ENCODE data around the gene SYNE4.
"Not testable (repeated sequence)": the region's sequence is repeated elsewhere in the genome, so short reads cannot be mapped to it uniquely, and the experiment has no call there.

SYNE4 gene, protein sequence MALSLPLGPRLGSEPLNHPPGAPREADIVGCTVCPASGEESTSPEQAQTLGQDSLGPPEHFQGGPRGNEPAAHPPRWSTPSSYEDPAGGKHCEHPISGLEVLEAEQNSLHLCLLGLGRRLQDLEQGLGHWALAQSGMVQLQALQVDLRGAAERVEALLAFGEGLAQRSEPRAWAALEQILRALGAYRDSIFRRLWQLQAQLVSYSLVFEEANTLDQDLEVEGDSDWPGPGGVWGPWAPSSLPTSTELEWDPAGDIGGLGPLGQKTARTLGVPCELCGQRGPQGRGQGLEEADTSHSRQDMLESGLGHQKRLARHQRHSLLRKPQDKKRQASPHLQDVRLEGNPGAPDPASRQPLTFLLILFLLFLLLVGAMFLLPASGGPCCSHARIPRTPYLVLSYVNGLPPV

DNA sequence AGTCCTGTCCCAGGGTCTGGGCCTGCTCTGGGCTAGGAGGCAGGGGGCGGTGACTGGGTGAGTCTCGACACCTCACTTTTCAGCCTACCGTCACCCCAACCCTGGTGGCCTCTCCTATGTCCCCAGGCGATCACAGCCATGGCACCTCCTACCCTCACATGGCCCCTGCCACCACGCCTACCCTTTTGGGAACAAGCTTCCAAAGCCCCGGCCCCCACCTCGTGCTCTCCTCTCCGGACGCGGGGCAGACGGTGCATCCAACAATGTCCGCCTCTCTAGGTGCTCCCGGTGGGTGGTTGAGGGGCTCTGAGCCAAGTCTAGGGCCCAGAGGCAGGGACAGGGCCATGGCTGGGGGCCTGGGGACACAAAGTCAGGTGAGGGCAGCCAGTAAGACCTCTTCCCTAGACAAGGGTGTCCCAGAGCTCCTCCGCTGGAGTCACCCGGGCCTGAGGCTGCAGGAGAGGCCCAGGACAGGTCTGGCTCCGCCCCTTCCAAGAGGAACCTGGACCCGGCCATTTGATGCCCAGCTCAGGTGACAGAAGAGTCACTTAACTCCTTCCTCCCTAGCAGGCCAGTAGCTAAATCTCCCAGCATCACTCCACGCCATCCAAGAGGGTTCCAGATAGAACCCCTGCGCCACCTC is at the start of gene SYNE4:
SYNE4 (minus strand) TSS at position 478 of the 643 bp plus-strand sequence; CDS start at position 346, 132 bp downstream.
- no peak for DNase-seq (ENCODE audit: low read depth)

DNA sequence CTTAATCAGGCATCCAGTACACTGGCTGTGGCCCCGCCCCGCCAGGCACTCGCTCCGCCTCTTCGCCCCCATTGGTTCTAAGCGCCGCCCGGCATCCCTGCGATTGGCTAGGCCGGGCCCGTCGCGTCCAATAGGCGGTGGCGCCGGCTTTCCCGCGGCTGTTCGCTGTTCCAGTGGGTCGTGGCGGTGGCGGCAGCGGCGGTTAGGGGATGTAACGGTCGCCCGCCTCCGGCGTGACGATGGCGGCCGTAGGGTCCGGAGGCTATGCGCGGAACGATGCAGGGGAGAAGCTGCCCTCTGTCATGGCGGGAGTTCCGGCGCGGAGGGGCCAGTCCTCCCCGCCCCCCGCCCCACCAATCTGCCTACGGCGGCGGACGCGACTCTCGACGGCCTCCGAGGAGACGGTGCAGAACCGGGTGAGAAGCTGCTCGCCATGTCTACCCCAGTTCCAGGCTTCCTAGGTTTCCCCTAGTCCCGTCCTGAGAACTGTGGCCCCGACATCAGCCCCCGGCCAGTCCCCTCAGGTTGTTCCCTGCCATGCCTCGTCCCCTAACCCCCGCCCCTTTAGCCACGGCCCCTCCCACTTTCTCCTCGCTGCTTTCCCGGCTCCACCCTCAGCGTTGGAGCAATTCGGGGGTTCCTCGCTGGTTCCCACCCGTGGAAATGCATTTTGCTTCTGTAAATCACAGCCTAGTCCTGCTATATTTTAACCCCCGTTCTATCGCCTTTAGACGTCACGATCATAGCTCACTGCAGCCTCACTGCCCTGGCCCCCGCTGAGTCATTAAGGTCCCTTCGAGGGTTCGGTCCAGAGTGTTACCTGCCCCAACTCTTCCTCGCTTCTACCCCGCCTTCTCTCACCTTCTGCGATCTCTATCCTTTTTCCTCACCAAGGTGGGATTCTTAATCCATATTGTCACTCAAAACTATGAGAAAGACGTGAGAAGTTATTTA is 46.4 kb upstream of the SYNE4 start, which contains the start of gene WDR62:
WDR62 (plus strand) TSS at position 165 of the 954 bp plus-strand sequence; CDS start at position 240, 75 bp downstream.
- DNase-seq (ENCODE audit: low read depth), result peak; percentile 91

DNA sequence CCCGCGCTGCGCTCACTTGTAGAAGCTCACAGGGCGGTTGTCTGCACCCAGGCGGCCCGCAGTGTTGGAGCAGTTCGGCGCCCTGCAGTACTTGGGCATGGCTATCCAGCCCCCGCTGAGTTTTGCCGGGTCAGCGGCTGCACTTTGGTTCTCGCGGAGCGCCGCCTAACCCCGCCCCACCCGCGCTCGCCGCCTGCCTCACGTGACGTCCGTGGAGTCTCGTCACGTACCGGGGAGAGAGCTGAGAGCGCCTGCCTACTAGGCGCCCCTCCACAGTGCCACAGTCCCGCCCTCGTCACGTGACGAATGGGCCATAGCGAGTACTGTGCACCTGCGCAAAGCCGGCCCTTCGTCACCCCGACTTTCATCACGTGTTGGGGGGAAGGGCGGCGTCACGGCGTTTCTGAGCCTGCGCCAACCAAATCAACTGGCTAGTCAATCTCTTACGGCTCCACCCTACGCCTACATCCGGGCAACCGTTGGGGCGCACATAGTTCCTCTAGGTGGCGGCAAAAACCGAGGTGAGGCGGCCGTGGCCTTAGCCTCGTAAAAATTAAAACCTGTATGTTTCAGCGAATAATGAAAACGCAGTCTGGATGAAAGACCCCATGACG is 45.6 kb upstream of the SYNE4 start, which contains the start of gene THAP8:
THAP8 (minus strand) TSS at position 167 of the 614 bp plus-strand sequence; CDS start at position 99, 68 bp downstream.
- peak; percentile 100 for DNase-seq (ENCODE audit: low read depth)

DNA sequence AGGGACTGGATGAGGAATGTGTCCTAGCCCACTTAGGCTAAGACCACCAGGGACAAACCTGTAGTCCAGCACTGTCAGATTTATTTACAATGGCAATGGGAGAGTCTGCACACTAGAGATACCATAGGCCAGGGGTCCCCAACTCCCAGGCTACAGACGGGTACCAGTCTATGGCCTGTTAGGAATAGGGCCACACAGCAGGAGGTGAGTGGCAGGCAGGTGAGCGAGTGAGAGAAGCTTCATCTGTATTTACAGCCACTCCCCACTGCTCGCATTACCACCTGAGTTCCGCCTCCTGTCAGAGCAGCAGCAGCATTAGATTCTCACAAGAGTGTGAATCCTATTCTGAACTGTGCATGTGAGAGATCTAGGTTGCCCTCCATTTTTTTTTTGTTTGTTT is 43.0 kb upstream of the SYNE4 start:
- no peak for DNase-seq (ENCODE audit: low read depth)

DNA sequence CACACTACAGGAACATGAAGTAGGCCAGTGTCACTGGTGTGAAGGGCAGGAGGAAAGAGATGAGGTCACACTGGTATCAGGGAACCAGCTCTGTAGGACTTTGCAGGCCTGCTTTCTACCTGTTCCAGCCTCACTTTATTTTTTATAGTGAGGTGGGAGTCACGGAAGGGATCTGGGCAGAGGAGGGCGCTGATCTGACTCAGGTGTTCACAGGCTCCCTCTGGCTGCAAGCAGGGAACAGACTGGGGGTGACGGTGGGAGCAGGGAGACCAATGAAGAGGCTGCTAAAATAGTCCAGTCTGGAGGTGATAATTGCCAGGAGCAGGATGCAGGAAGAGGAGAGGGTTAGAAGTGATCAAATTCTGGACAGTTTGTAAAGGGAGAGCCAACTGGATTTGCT is 42.6 kb upstream of the SYNE4 start:
- no peak for DNase-seq (ENCODE audit: low read depth)

DNA sequence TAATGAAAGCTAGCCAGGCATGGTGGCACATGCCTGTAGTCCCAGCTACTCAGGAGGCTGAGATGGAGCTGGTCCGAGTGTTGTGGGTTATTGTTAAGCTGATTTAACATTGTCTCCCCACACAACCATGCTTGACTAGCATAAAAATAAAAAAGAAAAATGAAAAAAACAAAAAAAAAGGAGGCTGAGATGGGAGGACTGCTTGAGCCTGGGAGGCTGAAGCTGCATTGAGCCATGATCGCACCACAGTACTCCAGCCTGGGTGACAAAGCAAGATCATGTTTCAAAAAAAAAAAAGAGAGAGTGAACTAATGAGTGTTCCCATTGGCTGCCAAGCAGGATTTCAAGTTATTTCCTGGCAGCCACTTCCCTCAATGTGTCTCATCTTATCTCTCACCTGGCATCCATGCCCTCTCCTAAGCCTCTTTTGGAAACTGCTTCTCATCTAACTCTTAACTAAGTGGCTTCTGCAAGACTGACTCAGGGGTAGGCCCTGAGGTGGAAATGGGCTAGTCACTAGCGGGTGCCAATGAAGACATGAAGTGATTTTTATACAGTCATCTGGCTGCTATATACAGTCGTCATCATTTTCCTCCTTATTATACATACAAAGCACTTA is 40.6 kb upstream of the SYNE4 start:
- no peak for DNase-seq (ENCODE audit: low read depth)

DNA sequence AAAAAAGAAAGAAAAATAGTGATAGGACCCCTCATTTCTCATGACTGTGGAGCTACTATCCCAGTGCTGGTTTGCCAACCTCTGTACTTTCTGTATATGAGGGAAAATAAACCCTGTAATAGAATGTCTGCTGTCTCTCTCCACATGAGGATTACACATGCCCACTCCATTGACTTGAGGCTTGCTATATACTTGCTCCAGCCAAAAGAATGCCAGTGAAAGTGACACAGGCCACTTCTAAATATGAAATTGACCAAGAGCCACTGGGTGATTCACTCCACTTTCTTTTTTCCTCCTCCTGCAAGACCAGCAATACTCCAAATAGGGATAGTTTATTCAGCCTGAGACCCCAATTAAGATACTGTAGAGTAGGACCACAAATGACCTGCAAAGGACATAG is 39.2 kb upstream of the SYNE4 start:
- no peak for DNase-seq (ENCODE audit: low read depth)

DNA sequence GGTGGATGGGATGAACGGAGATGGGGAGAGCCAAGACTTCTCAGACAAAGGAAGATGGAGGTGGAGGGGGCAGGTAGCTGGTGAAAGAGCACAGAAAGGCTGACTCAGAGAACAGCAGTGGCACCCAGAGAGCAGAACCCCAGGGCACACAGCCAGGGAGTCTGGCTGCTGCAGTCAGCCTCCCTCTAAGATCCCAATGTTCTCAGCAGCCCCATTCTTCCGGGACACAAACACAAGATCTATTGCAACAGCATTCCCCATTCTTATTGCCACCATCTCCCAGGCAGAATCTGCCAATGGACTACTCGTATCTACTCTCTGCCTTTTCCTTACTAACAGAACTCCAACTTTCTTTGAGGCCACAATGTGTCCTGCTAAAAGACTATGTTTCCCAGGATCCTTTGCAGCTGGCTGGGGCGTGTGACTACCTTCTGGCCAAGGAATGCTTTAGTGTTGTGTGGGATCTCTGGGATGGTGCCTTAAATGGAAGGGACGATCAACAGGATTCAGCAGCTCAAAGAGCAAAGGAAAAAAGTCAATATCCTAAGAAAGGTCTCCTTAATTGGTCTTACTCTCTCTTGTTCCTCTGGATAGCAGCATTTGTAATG is 37.9 kb upstream of the SYNE4 start:
- no peak for DNase-seq (ENCODE audit: low read depth)

DNA sequence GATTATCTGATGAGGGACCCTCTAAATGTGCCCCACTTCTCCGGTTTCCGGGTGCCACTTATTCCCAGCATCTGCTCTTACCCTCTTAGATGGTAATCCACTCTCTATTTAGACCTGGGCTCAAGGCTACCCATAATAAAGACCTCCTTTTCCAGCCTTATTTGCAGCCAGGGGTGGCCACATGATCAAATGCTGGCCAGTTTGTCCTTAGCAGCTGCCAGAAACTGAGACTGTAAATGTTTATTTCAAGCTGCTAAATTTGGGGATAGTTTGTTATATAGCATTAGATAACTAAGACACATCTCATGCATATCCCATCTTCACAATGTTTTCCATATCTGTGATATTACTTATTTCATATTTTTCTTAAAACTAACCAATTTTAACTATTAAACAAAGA is 35.3 kb upstream of the SYNE4 start:
- DNase-seq (ENCODE audit: low read depth), result no peak

DNA sequence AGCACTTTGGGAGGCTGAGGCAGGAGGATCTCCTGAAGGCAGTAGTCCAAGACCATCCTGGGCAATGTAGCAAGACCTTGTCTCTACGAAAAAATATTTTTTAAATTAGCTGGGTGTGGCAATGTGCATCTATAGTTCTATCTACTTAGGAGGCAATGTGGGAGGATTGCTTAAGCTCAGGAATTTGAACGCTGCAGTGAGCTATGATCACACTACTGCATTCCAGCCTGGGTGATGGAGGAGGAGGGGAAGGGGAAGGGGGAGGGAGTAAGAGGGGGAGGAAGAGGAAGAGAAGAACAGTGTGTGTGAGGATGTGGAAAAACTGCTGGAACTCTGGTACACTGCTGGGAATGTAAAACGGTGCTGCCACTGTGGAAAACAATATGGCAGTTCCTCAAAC is 33.2 kb upstream of the SYNE4 start:
- DNase-seq (ENCODE audit: low read depth), result no peak

DNA sequence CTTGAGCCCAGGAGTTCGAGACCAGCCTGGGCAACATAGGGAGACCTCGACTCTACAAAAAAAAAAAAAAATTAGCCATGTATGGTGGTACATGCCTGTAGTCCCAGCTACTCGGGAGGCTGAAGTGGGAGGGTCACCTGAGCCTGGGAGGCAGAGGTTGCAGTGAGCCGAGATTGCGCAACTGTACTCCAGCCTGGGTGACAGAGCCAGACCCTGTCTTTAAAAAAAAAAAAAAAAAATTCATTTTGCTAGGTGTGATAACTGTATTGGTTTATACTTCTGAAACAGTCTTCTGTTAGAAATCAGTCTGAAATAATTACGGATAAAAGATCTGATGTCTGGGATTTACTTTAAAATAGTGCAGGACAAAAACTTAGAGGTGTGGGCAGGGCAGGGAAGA is 32.5 kb upstream of the SYNE4 start:
- not testable (repeated sequence) for DNase-seq (ENCODE audit: low read depth)

DNA sequence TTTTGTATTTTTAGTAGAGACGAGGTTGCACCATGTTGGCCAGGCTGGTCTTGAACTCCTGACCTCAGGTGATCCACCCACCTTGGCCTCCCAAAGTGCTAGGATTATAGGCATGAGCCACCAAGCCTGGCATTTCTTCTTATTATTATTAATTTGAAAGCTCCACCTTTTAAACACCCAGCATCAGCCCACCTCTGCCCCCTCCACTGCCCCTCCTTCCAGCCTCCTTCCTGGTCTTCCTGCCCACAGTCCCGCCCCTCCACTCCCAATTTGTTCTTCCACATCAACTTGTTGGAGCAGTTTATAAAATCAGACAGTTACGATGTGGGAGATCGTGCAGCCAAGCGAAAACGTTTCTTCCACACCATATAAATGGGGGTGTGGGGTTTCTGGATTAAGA is 31.9 kb upstream of the SYNE4 start:
- no peak for DNase-seq (ENCODE audit: low read depth)

DNA sequence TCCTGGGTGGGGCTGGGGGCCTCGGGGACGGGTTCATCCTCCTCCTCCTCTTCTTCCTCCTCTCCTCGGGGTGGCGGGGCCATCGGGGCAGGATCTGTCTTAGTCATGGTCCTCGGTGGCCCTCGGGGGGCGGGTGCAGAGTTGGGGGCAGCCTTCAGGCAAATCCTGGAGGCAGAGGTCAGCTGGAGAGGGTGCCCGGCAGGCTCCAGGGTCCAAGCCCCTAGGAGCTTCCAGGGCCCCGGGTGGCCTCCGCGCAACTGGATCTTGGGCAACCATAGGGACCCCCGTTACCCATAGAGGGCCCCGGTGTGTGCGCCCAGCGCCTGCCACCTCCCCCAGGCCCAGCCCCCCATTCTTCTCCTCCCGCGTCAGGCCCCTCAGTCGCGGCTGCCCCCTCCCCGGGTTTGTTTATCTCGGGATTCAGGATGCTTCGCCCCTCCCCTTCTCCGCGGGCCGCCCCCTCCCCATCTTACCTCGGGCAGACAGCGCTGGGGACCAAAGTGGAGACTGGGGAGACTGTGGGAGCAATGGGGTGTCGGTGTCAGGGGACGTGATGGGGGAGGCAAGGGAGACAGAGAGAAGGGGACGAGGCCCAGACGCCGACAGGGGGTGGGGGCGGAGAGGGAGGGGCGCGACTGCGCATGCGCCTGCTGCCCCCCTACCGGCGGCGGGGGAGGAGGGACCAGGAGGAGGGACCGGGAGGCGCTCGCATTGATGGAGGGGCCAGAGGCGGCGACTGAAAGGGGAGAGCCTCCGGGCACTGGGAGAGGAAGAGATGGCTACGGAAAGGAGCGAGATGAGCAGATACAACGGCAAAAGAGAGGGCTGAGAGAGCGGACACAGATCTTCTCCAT is 23.9 kb upstream of the SYNE4 start, which contains the start of gene CLIP3:
CLIP3 (minus strand) TSS at position 623 of the 854 bp plus-strand sequence; CDS start at position 107, 516 bp downstream.
- DNase-seq (ENCODE audit: low read depth), result peak; percentile 27

DNA sequence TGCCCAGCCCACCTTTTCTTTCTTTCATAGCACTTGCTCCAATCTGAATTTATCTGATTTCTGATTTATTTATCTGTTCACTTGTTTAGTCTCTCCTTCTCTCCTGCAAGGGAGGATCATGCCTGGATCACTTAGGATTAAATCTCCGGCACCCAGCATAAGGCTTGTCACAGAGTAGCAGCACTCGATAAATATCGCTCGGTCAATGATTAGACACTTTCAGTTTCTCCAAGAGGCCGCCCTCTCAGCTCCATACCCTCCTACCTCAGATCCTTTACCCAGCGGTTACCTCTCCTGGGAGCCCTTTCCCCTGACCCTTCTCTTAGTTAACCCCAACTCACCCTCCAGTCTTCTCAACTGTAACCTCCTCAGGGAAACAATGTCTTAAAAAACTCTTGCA is 22.7 kb upstream of the SYNE4 start:
- DNase-seq (ENCODE audit: low read depth), result no peak

DNA sequence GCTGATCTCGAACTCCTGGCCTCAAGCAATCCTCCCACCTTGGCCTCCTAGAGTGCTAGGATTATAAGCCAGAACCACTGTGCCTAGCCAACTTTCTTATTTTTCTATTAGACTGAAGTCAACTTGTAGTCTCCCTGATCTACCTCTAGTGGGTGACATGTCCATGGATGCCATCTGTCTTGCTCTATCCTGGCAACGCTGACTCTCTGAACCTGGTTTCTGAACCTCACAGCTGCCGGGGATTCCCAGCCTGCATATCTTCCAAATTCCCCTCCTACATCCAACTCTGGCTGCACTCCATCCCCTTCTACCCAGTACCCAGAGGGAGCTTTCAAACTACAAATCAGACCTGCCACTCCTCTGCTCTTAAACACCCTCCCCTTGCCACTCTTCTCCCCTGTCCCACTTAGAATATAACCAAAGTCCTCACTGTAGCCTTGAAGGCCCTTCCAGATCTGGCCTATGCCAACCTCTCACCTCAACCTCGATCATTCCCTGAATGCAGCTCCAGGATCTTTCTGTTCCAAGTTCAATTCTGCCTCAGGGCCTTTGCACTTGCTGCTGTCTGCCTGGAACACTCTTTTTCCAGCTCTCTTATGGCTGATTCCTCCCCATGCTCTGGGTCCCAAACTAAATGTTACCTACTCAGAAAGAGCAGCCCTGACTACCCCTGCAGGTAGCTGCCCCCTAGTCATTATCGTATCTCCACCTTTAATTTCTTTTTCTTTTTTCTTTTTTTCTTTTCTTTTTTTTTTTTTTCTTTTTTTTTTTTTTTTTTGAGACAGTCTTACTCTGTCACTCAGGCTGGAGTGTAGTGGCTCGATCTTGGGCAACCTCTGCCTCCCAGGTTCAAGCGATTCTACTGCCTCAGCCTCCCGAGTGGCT is 21.9 kb upstream of the SYNE4 start:
- DNase-seq (ENCODE audit: low read depth), result no peak

DNA sequence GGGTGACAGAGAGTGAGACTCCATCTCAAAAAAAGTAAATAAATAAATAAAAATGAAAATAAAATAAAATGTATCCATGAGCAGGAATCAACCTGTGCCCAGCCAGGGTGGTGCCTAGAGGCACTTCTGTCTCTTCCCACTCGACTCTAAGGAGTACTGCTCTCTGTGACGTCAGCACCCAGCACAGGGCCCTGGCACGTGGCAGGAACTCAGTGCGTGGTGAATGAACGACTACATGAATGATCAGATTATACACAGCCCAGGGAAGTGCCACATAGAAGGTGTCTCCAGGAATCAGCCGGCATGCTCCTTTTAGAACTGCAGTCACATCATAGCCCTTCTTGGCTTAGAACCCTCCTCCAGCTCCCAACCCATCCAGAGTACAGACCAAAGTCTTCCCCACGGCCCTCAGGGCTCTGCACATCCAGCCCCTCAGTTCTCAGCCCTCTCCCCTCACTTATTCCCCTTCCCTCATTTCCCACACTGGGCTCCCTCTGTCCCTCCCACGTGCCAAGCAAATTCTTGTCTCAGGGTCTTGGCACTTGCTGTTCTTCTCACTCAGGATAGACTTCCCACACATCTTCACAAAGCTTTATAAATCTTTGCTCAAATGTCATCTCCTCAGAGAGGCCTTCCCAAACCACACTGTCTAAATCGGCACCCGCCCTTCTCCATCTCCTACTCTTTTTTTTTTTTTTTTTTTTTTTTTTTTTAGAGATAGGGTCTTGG is 19.9 kb upstream of the SYNE4 start:
- no peak for DNase-seq (ENCODE audit: low read depth)

DNA sequence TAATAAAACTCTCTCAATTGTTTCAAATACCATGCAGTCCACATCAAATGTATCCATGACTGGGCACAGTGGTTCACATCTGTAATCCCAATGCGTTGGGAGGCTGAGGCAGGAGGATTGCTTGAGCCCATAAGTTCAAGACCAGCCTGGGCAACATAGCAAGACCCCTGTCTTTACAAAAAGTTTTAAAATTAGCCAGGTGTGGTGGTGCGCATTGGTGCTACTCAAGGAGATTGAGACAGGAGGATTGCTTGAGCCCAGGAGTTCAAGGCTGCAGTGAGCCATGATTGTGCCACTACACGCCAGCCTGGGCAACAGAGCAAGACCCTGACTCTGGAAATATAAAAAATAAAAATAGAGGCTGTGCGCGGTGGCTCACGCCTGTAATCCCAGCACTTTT is 19.1 kb upstream of the SYNE4 start:
- no peak for DNase-seq (ENCODE audit: low read depth)
